MM.1S (cell line): Measurements from ENCODE around the gene TTC13.

Source experiments
- DNase-seq: peaks from one replicate; pipeline ENCODE4 v3.0.0-alpha.2; 2015
- H2AFZ ChIP-seq: fragments of 300-600 bp; sonication (generic); 2 replicates; pipeline ENCODE4 v1.6.0; 2016; ENCODE audit warnings: antibody characterized with exemption, low read length
- H3F3A ChIP-seq: fragments of 300-600 bp; sonication (generic); 2 replicates; pipeline ENCODE4 v1.6.1; 2016; ENCODE audit warnings: mild to moderate bottlenecking, antibody characterized with exemption, low read length, moderate library complexity, mixed read lengths; ENCODE audit not compliant: insufficient read depth
- H3K27ac ChIP-seq: fragments of 300-600 bp; sonication (generic); 2 replicates; pipeline ENCODE4 v1.5.1; 2016; ENCODE audit warnings: mild to moderate bottlenecking, low read length
- H3K27me3 ChIP-seq: fragments of 300-600 bp; sonication (generic); replicated peaks from 2 replicates; pipeline ENCODE4 v1.6.0; 2016; ENCODE audit warnings: low read length; ENCODE audit not compliant: insufficient read depth
- H3K36me3 ChIP-seq: fragments of 300-600 bp; sonication (generic); replicated peaks from 2 replicates; pipeline ENCODE4 v1.6.1; 2016; ENCODE audit warnings: mild to moderate bottlenecking, low read length, mixed read lengths; ENCODE audit not compliant: insufficient read depth
- H3K4me1 ChIP-seq: fragments of 300-600 bp; sonication (generic); 2 replicates; pipeline ENCODE4 v1.6.1; 2016; ENCODE audit warnings: low read length, mixed read lengths
- H3K4me2 ChIP-seq: fragments of 300-600 bp; sonication (generic); 2 replicates; pipeline ENCODE4 v1.6.0; 2016; ENCODE audit warnings: low read depth, low read length
- H3K4me3 ChIP-seq: fragments of 300-600 bp; sonication (generic); 2 replicates; pipeline ENCODE4 v1.5.1; 2016; ENCODE audit warnings: low read length, mixed read lengths
- H3K79me2 ChIP-seq: fragments of 300-600 bp; sonication (generic); 2 replicates; pipeline ENCODE4 v1.6.1; 2016; ENCODE audit warnings: mixed run types, low read length, mixed read lengths
- H3K9ac ChIP-seq: fragments of 300-600 bp; sonication (generic); 2 replicates; pipeline ENCODE4 v1.6.1; 2016; ENCODE audit warnings: low read length, mixed read lengths
- H3K9me2 ChIP-seq: fragments of 300-600 bp; sonication (generic); replicated peaks from 2 replicates; pipeline ENCODE4 v1.6.1; 2016; ENCODE audit warnings: mild to moderate bottlenecking, low read length, mixed read lengths; ENCODE audit not compliant: insufficient read depth
- H3K9me3 ChIP-seq: fragments of 300-600 bp; sonication (generic); replicated peaks from 2 replicates; pipeline ENCODE4 v1.6.1; 2016; ENCODE audit warnings: mild to moderate bottlenecking, low read length, mixed read lengths; ENCODE audit not compliant: insufficient read depth
- H4K20me1 ChIP-seq: fragments of 300-600 bp; sonication (generic); 2 replicates; pipeline ENCODE4 v1.6.1; 2016; ENCODE audit warnings: mild to moderate bottlenecking, low read length, moderate library complexity, mixed read lengths; ENCODE audit not compliant: insufficient read depth
- CTCF ChIP-seq: fragments of 300-600 bp; sonication (generic); IDR thresholded peaks from 2 replicates; pipeline ENCODE4 v1.5.1; 2016; ENCODE audit warnings: antibody characterized with exemption, low read length, mixed read lengths
- EZH2 ChIP-seq: fragments of 300-600 bp; sonication (generic); optimal IDR thresholded peaks from 2 replicates; pipeline ENCODE3; 2017; ENCODE audit warnings: low read depth, mild to moderate bottlenecking, antibody characterized with exemption, low read length, mixed read lengths
- EZH2phosphoT487 ChIP-seq: fragments of 300-600 bp; sonication (generic); IDR thresholded peaks from 2 replicates; pipeline ENCODE4 v1.6.1; 2018; ENCODE audit warnings: antibody characterized with exemption, low read length

Gene TTC13

DNA sequence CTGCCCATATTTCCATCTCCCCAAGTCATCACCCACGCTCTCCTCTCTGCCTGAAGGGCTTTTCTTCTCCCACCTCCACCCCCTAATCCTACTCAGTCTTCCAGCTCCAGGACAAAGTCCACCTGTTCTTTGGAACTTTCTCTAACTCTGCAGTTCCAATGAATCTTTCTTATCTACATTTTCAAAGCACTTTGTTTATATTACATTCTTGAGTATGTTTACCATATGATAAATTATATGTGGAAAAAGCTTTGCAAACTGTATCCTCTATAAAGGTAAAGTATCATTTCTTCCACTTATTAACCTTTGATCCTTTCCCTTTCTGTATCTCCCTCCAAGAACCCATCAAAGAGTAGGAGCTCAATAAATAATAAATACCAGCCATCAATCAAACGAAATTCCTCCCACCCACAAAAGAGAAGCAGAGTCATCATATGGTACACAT is 39.7 kb downstream of the TTC13 start:
- Histone ChIP-seq H3K9ac (no peak overlapping the region), H3K4me2 (no peak overlapping the region), H3K4me1 (no peaks in the 10 kb centered on the region), H4K20me1 (no peaks in the 10 kb centered on the region), H3K36me3 (no peaks in the 10 kb centered on the region), H3K27me3 (no peaks in the 10 kb centered on the region), H3K9me3 (no peaks in the 10 kb centered on the region), H3K79me2 (no peaks in the 10 kb centered on the region), H3F3A (no peaks in the 10 kb centered on the region), H3K4me3 (no peak overlapping the region), H3K27ac (no peak overlapping the region), H3K9me2 (no peaks in the 10 kb centered on the region), H2AFZ (no peak overlapping the region)
- no peak for TF ChIP-seq EZH2
- DNase-seq, result no peak

DNA sequence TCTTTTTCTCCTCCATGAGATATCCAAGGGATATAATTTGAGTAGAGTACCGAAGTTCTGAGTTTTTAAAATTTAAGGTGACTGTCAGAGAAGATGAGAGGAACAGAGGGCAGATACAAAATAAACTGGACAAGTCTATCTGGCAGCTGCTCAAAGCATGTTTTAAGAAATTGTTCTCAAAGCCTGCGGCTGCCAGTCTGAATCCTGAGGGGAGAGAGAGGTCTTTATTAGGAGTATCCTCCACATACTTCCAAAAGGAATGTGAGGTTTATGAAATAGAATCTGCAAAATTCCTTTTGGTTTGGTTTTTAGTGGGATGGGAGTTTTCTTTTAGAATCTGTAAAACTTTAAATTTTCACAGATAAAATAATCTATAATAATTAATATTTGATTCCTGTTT is 41.3 kb downstream of the TTC13 start:
- no peak for TF ChIP-seq EZH2phosphoT487
- H3K79me2 ChIP-seq, result no peaks in the 10 kb centered on the region
- no peak overlapping the region for H3K4me3 ChIP-seq
- no peaks in the 10 kb centered on the region for H3K27me3 ChIP-seq
- no peak overlapping the region for H3K9ac ChIP-seq
- no peaks in the 10 kb centered on the region for H3K9me2 ChIP-seq
- H3F3A ChIP-seq, result no peaks in the 10 kb centered on the region
- no peak overlapping the region for H3K4me2 ChIP-seq
- no peak overlapping the region for H3K27ac ChIP-seq
- H3K9me3 ChIP-seq, result no peaks in the 10 kb centered on the region
- H4K20me1 ChIP-seq, result no peaks in the 10 kb centered on the region
- no peak overlapping the region for H2AFZ ChIP-seq
- H3K4me1 ChIP-seq, result no peaks in the 10 kb centered on the region
- H3K36me3 ChIP-seq, result no peaks in the 10 kb centered on the region
- DNase-seq, result no peak

DNA sequence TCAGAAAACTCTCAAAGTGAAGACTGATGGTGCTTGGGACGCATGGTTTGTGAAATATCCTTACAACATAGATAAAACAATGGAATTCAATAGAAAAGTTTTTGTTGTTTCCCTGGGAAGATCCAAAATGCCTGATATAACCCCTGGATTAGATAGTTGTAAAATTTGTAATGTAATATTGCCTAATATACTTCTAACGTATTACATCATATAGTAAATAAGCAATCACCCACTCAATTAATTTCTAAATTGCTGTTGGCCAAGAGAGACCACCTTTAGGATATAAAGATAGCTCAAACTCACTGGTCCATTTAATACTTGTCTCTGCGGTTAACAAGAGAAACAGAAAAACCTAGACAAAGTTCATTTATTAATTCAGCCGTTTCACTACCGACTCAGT is 42.2 kb downstream of the TTC13 start:
- H3K4me2 ChIP-seq, result no peak overlapping the region
- H3K79me2 ChIP-seq, result no peaks in the 10 kb centered on the region
- no peaks in the 10 kb centered on the region for H3K4me1 ChIP-seq
- no peaks in the 10 kb centered on the region for H3K27me3 ChIP-seq
- no peak overlapping the region for H3K9ac ChIP-seq
- H4K20me1 ChIP-seq, result no peaks in the 10 kb centered on the region
- TF ChIP-seq EZH2phosphoT487, result no peak
- no peak for TF ChIP-seq EZH2
- no peak for TF ChIP-seq CTCF
- DNase-seq, result no peak
- no peaks in the 10 kb centered on the region for H3F3A ChIP-seq
- no peak overlapping the region for H2AFZ ChIP-seq
- H3K27ac ChIP-seq, result no peak overlapping the region
- no peak overlapping the region for H3K4me3 ChIP-seq
- no peaks in the 10 kb centered on the region for H3K36me3 ChIP-seq
- H3K9me2 ChIP-seq, result no peaks in the 10 kb centered on the region
- no peaks in the 10 kb centered on the region for H3K9me3 ChIP-seq

DNA sequence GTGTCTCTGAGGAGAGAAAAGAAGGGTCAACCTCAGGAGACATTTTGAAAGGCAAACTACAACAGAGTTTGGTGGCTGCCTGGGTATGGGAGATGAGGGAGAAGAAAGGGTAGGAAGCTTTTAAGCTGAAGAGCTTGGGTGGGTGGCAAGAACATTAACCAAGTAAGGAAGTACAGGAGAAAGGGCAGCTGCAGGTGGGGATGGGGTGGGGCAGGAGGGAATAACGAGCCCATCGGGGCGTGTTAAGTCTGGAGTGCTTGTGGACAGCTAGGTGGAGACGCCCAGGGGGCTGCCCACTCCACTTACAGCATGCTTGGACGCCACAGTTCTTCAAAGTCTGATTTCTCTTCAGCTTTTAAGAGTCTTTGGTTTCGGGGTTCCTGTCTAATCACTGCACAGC is 42.8 kb downstream of the TTC13 start:
- H3K4me3 ChIP-seq, result no peak overlapping the region
- no peak overlapping the region for H3K27ac ChIP-seq
- no peaks in the 10 kb centered on the region; the same call in 1 of the 2 replicates for H3K36me3 ChIP-seq
- H3K9me3 ChIP-seq, result no peaks in the 10 kb centered on the region
- H3K9me2 ChIP-seq, result no peaks in the 10 kb centered on the region
- no peak overlapping the region for H3K4me2 ChIP-seq
- no peak overlapping the region for H3K9ac ChIP-seq
- no peak for TF ChIP-seq EZH2phosphoT487
- TF ChIP-seq CTCF, result no peak
- no peak for TF ChIP-seq EZH2
- H4K20me1 ChIP-seq, result no peaks in the 10 kb centered on the region
- H3K4me1 ChIP-seq, result no peaks in the 10 kb centered on the region
- H3K79me2 ChIP-seq, result no peaks in the 10 kb centered on the region
- DNase-seq, result no peak
- no peak overlapping the region for H2AFZ ChIP-seq
- no peaks in the 10 kb centered on the region for H3F3A ChIP-seq
- no peaks in the 10 kb centered on the region for H3K27me3 ChIP-seq
